Endothelial cell (in vitro differentiated cells): ENCODE results near the gene NPHS1. TPM values are rescaled to one million over a fixed set of nuclear protein-coding genes. Genes with fewer than 3 reads are reported as not detected.

Experiments used
- DNase-seq: peaks from one replicate; pipeline ENCODE4 v3.0.0; 2021; ENCODE audit warnings: low spot score
- H3K27ac Mint-ChIP-seq: one replicate; pipeline ENCODE4 v1.8.0; 2021; ENCODE audit warnings: mixed read lengths, inconsistent platforms; ENCODE audit not compliant: unreplicated experiment
- H3K27me3 Mint-ChIP-seq: one replicate; pipeline ENCODE4 v1.8.0; 2021; ENCODE audit warnings: mild to moderate bottlenecking, moderate library complexity, mixed read lengths, inconsistent platforms; ENCODE audit not compliant: unreplicated experiment
- H3K36me3 Mint-ChIP-seq: one replicate; pipeline ENCODE4 v1.8.0; 2021; ENCODE audit warnings: mild to moderate bottlenecking, low read depth, mixed read lengths, inconsistent platforms; ENCODE audit not compliant: unreplicated experiment
- H3K4me1 Mint-ChIP-seq: one replicate; pipeline ENCODE4 v1.8.0; 2021; ENCODE audit warnings: mild to moderate bottlenecking, mixed read lengths, inconsistent platforms; ENCODE audit not compliant: unreplicated experiment
- H3K4me3 Mint-ChIP-seq: one replicate; pipeline ENCODE4 v1.8.0; 2021; ENCODE audit warnings: mild to moderate bottlenecking, mixed read lengths, inconsistent platforms; ENCODE audit not compliant: unreplicated experiment
- H3K9me3 Mint-ChIP-seq: one replicate; pipeline ENCODE4 v1.8.0; 2021; ENCODE audit warnings: mixed read lengths, inconsistent platforms; ENCODE audit not compliant: unreplicated experiment
- total RNA-seq: library from RNA; stranded (reverse); fragmentation: NEBNext Ultra II Directional; extraction: Animal tissue kit (Norgen Biotek cat#: 25700); gene quantifications from one replicate; pipeline ENCODE4 v1.2.1, GENCODE V29; 2021; ENCODE audit not compliant: unreplicated experiment
- TF ChIP-seq, protein P1 (sequence below): fragments of 200-600 bp; sonication (generic); IDR thresholded peaks from one replicate; pipeline ENCODE4 v1.5.0; 2021; ENCODE audit warnings: antibody characterized with exemption; ENCODE audit not compliant: unreplicated experiment

The NPHS1 gene
- total RNA-seq, 1 donor from 2014 or later = not detected

DNA sequence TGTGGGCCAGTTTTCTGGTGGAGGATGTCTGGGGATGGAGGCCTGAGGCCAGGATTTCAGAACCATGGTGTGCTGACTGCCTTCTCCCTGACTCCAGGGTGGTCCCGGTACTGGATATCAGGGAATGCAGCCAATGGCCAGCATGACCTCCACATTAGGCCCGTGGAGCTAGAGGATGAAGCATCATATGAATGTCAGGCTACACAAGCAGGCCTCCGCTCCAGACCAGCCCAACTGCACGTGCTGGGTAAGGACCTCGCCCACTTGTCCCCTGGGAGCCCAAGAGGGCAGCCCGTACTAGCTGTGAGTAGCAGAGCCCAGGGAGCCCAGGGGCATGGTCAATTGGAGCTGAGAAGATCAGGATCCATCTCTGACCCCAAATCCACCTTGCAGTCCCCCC lies 6.0 kb upstream of the NPHS1 start:
- Mint-ChIP-seq H3K27me3 (peaks cover 32% of the 10 kb centered on the region), H3K9me3 (no peaks in the 10 kb centered on the region), H3K36me3 (peaks cover 3% of the 10 kb centered on the region), H3K27ac (no peak overlapping the region), H3K4me3 (no peak overlapping the region), H3K4me1 (peaks cover 14% of the 10 kb centered on the region)
- DNase-seq = no peak
- TF ChIP-seq, protein P1, sequence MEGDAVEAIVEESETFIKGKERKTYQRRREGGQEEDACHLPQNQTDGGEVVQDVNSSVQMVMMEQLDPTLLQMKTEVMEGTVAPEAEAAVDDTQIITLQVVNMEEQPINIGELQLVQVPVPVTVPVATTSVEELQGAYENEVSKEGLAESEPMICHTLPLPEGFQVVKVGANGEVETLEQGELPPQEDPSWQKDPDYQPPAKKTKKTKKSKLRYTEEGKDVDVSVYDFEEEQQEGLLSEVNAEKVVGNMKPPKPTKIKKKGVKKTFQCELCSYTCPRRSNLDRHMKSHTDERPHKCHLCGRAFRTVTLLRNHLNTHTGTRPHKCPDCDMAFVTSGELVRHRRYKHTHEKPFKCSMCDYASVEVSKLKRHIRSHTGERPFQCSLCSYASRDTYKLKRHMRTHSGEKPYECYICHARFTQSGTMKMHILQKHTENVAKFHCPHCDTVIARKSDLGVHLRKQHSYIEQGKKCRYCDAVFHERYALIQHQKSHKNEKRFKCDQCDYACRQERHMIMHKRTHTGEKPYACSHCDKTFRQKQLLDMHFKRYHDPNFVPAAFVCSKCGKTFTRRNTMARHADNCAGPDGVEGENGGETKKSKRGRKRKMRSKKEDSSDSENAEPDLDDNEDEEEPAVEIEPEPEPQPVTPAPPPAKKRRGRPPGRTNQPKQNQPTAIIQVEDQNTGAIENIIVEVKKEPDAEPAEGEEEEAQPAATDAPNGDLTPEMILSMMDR = no peak

DNA sequence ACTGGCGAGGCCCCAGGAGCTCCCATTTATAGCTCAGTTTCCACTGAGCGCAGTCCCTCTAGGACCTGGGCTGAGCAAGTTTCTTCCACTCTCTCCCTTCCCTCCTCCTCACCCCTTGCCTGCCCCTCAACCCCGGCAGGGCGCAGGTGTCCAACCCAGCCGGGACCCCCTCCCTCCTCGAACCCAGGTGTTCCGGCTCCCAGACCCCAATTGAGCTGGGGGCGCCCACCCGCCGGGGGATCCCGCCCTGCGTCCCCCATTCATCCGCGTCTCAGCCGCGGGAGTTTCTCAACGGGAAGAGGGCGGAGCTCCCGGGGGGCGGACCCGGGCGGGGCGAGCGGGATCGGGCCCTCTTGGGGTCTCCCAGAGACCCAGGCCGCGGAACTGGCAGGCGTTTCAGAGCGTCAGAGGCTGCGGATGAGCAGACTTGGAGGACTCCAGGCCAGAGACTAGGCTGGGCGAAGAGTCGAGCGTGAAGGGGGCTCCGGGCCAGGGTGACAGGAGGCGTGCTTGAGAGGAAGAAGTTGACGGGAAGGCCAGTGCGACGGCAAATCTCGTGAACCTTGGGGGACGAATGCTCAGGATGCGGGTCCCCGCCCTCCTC lies 4.3 kb upstream of the NPHS1 start, which contains the start of gene KIRREL2:
KIRREL2 (plus strand) TSS at position 366 of the 604 bp plus-strand sequence; CDS start at position 575, 209 bp downstream.
- no peaks in the 10 kb centered on the region for H3K9me3 Mint-ChIP-seq
- no peak within 1 kb of the TSS for H3K27ac Mint-ChIP-seq
- peaks cover 3% of the 10 kb centered on the region for H3K36me3 Mint-ChIP-seq
- H3K4me3 Mint-ChIP-seq = peak within 1 kb of the TSS; percentile 88
- peaks cover 30% of the 10 kb centered on the region for H3K27me3 Mint-ChIP-seq
- peaks cover 14% of the 10 kb centered on the region for H3K4me1 Mint-ChIP-seq
- TF ChIP-seq, protein P1 = no peak
- DNase-seq = peak; percentile 52

DNA sequence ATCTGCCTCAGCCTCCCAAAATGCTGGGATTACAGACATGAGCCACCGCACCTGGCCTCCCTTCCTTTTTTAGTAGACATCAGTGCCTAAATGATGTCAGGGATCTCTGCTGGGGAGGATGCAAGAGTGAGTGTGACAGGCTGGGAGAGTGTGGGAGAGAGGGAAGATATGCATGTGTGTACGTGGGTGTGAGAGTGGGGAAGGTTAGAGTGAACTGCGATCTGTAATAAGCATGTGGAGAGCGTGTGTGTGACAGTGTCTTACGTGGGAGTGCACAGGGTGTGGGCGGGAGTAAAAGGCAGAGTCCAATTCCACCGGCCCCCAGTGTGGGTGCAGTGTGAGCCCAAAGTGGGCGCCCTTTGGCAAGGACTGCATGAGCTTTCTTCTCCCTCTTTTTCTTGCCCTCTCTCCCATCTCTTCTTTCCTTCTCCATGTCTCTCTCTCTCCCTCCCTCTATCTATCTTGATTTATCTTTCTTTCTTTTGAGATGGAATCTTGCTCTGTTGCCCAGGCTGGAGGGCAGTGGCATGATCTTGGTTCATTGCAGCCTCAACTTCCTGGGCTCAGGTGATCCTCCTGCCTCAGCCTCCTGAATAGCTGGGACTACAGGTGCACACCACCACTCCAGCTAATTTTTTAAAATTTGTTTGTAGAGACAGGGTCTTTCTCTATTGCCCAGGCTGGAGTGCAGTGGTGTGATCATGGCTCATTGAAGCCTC lies 893 bp upstream of the NPHS1 start:
- Mint-ChIP-seq H3K27ac (no peak overlapping the region), H3K4me1 (peaks cover 4% of the 10 kb centered on the region), H3K27me3 (peaks cover 18% of the 10 kb centered on the region), H3K36me3 (no peaks in the 10 kb centered on the region), H3K4me3 (no peak overlapping the region), H3K9me3 (no peaks in the 10 kb centered on the region)
- TF ChIP-seq, protein P1 = no peak
- DNase-seq = no peak

DNA sequence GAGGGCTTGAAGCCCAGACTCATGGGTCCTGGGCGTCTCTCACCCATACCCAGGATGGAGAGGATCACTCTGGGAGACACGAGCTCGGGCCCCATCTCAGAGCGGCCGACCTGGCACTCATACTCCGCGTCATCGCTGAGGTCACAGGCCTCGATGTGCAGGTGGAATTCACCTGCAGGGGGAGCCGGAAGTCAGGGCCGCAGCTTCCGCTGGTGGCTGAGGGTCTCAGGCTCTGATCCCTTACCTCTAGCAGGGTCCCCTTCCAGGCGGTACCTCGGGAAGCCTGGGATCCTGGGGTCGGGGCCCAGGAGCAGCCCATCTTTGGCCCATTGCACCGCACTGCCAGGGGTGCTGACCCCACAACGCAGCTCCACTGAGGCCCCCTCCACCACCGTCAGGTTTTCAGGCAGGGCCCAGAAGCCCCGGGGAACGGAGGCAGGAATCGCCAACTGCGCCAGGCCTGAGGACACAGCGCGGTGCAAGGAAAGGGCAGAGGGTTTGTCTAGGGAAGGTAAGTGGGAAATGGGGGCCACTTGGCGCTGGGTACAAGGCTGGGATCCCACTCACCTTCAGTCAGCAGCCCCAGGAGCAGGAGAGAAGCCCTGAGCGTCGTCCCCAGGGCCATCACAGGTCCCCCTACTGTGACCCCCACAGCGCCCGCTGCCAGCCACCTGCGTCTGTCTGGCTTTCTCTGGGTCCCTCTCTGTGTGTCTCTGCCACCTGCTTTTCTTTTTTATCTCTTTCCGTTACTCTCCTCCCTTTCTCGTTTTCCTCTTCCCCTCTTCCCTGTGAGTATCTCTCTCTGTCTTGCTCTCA lies 883 bp downstream of the NPHS1 start:
- Mint-ChIP-seq H3K27me3 (peaks cover 12% of the 10 kb centered on the region), H3K4me3 (no peak overlapping the region), H3K27ac (no peak overlapping the region), H3K9me3 (no peaks in the 10 kb centered on the region), H3K4me1 (peaks cover 8% of the 10 kb centered on the region), H3K36me3 (no peaks in the 10 kb centered on the region)
- no peak for DNase-seq
- TF ChIP-seq, protein P1 = no peak
